ENCODE results near the gene MDGA2. TPM values are rescaled to one million over a fixed set of nuclear protein-coding genes. Genes with fewer than 3 reads are reported as not detected.
"Not testable (repeated sequence)": the region's sequence is repeated elsewhere in the genome, so short reads cannot be mapped to it uniquely, and the experiment has no call there.

Gene MDGA2
- total RNA-seq, 1 donor from 2014 or later, result not detected

GRCh38 chr14:47060050-47060449 is 615.4 kb downstream of the MDGA2 start:
- intact Hi-C loops (cut with DNase I), result no loop called here
- no peak for DNase-seq
- no peak for ATAC-seq (ENCODE audit: poor library complexity)

- intact Hi-C loops (cut with DNase I), result no loop called here
- ATAC-seq (ENCODE audit: poor library complexity) (no peak), DNase-seq (no peak)
Measured at GRCh38 chr14:47057364-47057763, 618.0 kb downstream of the MDGA2 start.

- intact Hi-C loops (cut with DNase I), result no loop called here
- ATAC-seq (ENCODE audit: poor library complexity) (no peak), DNase-seq (no peak)
Measured at GRCh38 chr14:47044841-47045240, 630.6 kb downstream of the MDGA2 start.

GRCh38 chr14:47040550-47040949 is 634.9 kb downstream of the MDGA2 start:
- DNase-seq (no peak), ATAC-seq (ENCODE audit: poor library complexity) (no peak)
- intact Hi-C loops (cut with DNase I), result no loop called here

- no peak for DNase-seq
- ATAC-seq (ENCODE audit: poor library complexity), result no peak
- intact Hi-C loops (cut with DNase I), result no loop called here
Measured at GRCh38 chr14:47039336-47039735, 636.1 kb downstream of the MDGA2 start.

GRCh38 chr14:47022721-47023120 is 652.7 kb downstream of the MDGA2 start:
- ATAC-seq (ENCODE audit: poor library complexity) (no peak), DNase-seq (no peak)
- intact Hi-C loops (cut with DNase I), result no loop called here

- ATAC-seq (ENCODE audit: poor library complexity), result no peak
- intact Hi-C loops (cut with DNase I), result no loop called here
- DNase-seq, result no peak
Measured at GRCh38 chr14:47020500-47020899, 654.9 kb downstream of the MDGA2 start.

- intact Hi-C loops (cut with DNase I), result no loop called here
- ATAC-seq (ENCODE audit: poor library complexity) (no peak), DNase-seq (no peak)
Measured at GRCh38 chr14:47012533-47013280, 662.7 kb downstream of the MDGA2 start.

- ATAC-seq (ENCODE audit: poor library complexity) (no peak), DNase-seq (no peak)
- intact Hi-C loops (cut with DNase I), result no loop called here
Measured at GRCh38 chr14:47009615-47010014, 665.8 kb downstream of the MDGA2 start.

- intact Hi-C loops (cut with DNase I), result no loop called here
- DNase-seq, result no peak
- ATAC-seq (ENCODE audit: poor library complexity), result no peak
Measured at GRCh38 chr14:47008732-47009131, 666.7 kb downstream of the MDGA2 start.

- intact Hi-C loops (cut with DNase I), result no loop called here
- DNase-seq (no peak), ATAC-seq (ENCODE audit: poor library complexity) (no peak)
Measured at GRCh38 chr14:46999661-47000060, 675.7 kb downstream of the MDGA2 start.

- intact Hi-C loops (cut with DNase I), result no loop called here
- DNase-seq (no peak), ATAC-seq (ENCODE audit: poor library complexity) (no peak)
Measured at GRCh38 chr14:46989566-46989965, 685.8 kb downstream of the MDGA2 start.

- intact Hi-C loops (cut with DNase I), result no loop called here
- ATAC-seq (ENCODE audit: poor library complexity) (no peak), DNase-seq (no peak)
Measured at GRCh38 chr14:46988312-46988711, 687.1 kb downstream of the MDGA2 start.

- DNase-seq (no peak), ATAC-seq (ENCODE audit: poor library complexity) (no peak)
- intact Hi-C loops (cut with DNase I), result no loop called here
Measured at GRCh38 chr14:46985529-46986380, 689.6 kb downstream of the MDGA2 start.

- DNase-seq (no peak), ATAC-seq (ENCODE audit: poor library complexity) (no peak)
- intact Hi-C loops (cut with DNase I), result no loop called here
Measured at GRCh38 chr14:46973295-46973694, 702.1 kb downstream of the MDGA2 start.

- intact Hi-C loops (cut with DNase I), result no loop called here
- no peak for DNase-seq
- ATAC-seq (ENCODE audit: poor library complexity), result no peak
Measured at GRCh38 chr14:46964378-46964777, 711.0 kb downstream of the MDGA2 start.

GRCh38 chr14:46951103-46951502 is 724.3 kb downstream of the MDGA2 start:
- DNase-seq (no peak), ATAC-seq (ENCODE audit: poor library complexity) (no peak)
- intact Hi-C loops (cut with DNase I), result no loop called here

- no peak for DNase-seq
- intact Hi-C loops (cut with DNase I), result no loop called here
- ATAC-seq (ENCODE audit: poor library complexity), result no peak
Measured at GRCh38 chr14:46940611-46941010, 734.8 kb downstream of the MDGA2 start.

- intact Hi-C loops (cut with DNase I), result no loop called here
- DNase-seq, result no peak
- no peak for ATAC-seq (ENCODE audit: poor library complexity)
Measured at GRCh38 chr14:46920542-46920941, 754.9 kb downstream of the MDGA2 start.

- DNase-seq; ATAC-seq (ENCODE audit: poor library complexity); intact Hi-C loops (cut with DNase I): not testable (repeated sequence)
Measured at GRCh38 chr14:46915539-46915938, 759.9 kb downstream of the MDGA2 start.
